Mucosa of stomach (tissue), 1 donor: ENCODE results near the gene RNLS.

Experiments
- H3K27me3 ChIP-seq: one replicate; pipeline ENCODE4 v1.7.0; 2013; ENCODE audit warnings: mild to moderate bottlenecking, low read length; ENCODE audit not compliant: control insufficient read depth, insufficient read depth
- H3K36me3 ChIP-seq: one replicate; pipeline ENCODE4 v1.7.0; 2013; ENCODE audit warnings: low read length; ENCODE audit not compliant: control insufficient read depth, insufficient read depth
- H3K4me1 ChIP-seq: one replicate; pipeline ENCODE4 v1.7.0; 2013; ENCODE audit warnings: mild to moderate bottlenecking, low read length; ENCODE audit not compliant: control insufficient read depth, insufficient read depth
- H3K4me3 ChIP-seq: one replicate; pipeline ENCODE4 v1.7.0; 2013; ENCODE audit warnings: low read length
- H3K9ac ChIP-seq: one replicate; pipeline ENCODE4 v1.7.0; 2013; ENCODE audit warnings: mild to moderate bottlenecking, low read length, moderate library complexity
- H3K9me3 ChIP-seq: one replicate; pipeline ENCODE4 v1.7.0; 2013; ENCODE audit warnings: mild to moderate bottlenecking, low read length, moderate library complexity; ENCODE audit not compliant: control insufficient read depth
- donor health status: Pancreatic carcinoma.

Gene RNLS

DNA sequence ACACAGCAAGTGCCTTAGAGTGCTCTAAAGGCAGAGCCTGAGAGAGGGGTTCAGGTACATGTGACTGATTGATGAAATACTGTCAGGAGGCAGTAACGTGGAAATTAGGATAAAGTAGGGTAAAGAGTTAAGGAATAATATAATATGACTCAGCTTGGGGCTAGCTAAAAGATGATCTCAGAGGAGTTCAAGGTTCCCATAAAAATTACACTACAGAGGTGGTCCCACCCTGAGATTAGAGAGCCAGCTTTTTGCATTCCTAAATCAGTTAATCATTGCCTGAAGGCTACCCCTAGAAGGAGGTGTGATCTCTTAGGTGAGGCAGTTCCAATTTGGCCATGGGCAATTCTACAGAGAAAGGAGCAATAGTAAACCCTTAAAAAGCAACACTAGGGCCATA is 9.3 kb upstream of the RNLS start:
- no peaks in the 10 kb centered on the region for H3K36me3 ChIP-seq
- no peaks in the 10 kb centered on the region for H3K9me3 ChIP-seq
- no peak overlapping the region for H3K4me3 ChIP-seq
- no peaks in the 10 kb centered on the region for H3K4me1 ChIP-seq
- H3K27me3 ChIP-seq = no peaks in the 10 kb centered on the region
- H3K9ac ChIP-seq = no peak overlapping the region

DNA sequence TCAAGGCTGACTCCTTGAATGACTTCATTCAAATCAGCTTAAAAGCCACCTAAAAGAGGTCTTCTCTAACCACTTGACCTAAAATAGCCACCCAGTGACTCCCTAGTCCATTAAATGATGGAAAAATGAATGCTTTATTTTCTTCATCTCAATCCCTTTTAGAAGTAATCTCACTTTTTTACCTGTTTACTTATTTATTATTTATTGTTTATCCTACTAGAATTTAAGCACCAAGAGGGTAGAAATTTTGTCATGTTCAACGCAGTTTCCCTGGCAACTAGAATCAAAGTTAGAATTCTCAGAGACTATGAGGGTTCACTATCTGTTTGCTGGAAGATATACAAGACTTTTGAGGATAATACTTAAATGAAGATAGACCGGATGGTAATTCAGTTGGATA is 3.3 kb upstream of the RNLS start, which contains the start of gene LIPJ:
Gene LIPJ (plus strand): TSS at position 301 of the 400 bp plus-strand sequence. CDS start 3,926 bp downstream, outside the sequence.
- no peak within 1 kb of the TSS for H3K9ac ChIP-seq
- H3K4me1 ChIP-seq = no peaks in the 10 kb centered on the region
- no peaks in the 10 kb centered on the region for H3K9me3 ChIP-seq
- H3K36me3 ChIP-seq = no peaks in the 10 kb centered on the region
- H3K27me3 ChIP-seq = peaks cover 3% of the 10 kb centered on the region
- no peak within 1 kb of the TSS for H3K4me3 ChIP-seq

DNA sequence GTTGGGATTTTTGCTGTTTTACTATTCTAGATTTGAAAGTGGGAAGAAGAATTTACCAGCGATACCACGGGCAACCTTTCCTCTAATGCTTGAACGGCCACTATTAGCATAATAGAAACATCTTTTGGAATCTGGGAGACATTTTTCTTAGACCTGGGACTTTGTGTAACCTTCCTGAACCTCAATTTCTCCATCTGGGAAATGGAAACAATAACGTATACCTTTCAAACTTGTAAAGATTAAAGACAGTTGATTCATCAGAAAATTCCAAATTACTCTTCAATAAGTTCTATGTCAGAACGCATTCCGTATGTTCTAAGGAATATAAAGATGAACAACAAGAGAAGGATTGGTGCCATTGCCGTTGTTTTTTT is 453 bp upstream of the RNLS start:
- no peaks in the 10 kb centered on the region for H3K36me3 ChIP-seq

DNA sequence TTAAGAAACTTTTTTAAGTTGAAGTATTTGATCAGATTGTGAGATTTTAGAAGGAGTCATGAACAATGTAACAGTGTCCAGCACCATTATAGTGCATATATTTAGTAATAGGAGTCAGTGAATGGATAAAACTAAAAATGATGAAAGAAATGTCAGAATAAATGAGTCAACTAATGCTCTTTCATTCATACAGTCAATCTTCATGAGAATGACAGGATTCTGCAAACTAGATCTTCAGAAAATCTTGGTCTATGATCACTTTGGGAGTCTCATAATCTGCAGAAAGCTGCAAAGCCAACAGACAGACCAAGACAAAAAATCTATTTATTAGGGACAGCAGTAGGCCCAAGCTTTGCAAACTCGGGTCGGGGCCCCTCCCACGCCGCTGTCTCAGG is 710 bp downstream of the RNLS start:
- Histone ChIP-seq H3K4me1 (no peaks in the 10 kb centered on the region), H3K36me3 (no peaks in the 10 kb centered on the region), H3K27me3 (peaks cover 3% of the 10 kb centered on the region), H3K4me3 (no peak overlapping the region), H3K9me3 (no peaks in the 10 kb centered on the region), H3K9ac (no peak overlapping the region)

More for the DNA sequence above, 453 bp upstream of the RNLS start:
- no peaks in the 10 kb centered on the region for H3K9me3 ChIP-seq
- peak overlapping the region; percentile 72 for H3K9ac ChIP-seq
- peaks cover 3% of the 10 kb centered on the region for H3K27me3 ChIP-seq
- H3K4me1 ChIP-seq = no peaks in the 10 kb centered on the region
- H3K4me3 ChIP-seq = no peak overlapping the region

DNA sequence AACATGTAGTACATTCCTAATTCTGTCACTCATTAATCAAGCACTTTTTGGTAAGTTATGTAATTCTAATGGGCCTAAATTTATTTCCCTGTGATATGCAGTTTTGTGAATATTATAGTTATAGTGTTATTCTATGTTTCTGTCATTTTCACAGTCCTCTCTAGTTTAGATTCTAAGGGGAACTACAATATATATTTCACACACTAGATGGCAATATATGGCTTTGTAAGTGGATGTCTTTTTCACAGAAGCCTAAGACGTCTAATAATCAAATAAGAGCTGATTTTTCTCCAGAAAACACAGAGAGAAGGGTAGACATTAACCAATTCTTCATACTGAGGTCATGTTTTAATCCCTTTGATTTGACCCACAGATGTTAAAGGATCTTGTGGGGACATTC is 18.0 kb downstream of the RNLS start:
- H3K4me1 ChIP-seq = no peaks in the 10 kb centered on the region
- H3K4me3 ChIP-seq = no peak overlapping the region
- no peaks in the 10 kb centered on the region for H3K36me3 ChIP-seq
- no peak overlapping the region for H3K9ac ChIP-seq
- H3K9me3 ChIP-seq = no peaks in the 10 kb centered on the region
- H3K27me3 ChIP-seq = no peaks in the 10 kb centered on the region

DNA sequence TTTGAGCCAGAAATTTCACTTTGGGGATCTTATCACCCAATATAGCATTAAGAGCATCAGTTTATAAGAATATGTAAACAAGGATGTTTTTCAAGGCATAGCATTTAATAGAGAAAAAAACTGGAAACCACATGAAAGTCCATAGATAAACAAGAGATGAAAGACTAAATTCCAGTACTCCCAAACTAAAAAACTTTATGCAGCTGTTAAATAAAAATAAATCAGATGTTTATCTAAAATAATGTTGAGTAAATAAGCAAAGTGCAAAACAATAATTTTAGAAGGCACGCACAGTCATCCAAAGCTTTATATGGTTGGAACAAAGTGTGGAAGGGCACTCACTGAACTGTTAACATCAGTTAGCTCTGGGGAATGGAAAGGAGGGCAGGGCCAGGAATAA is 21.0 kb downstream of the RNLS start:
- no peaks in the 10 kb centered on the region for H3K9me3 ChIP-seq

DNA sequence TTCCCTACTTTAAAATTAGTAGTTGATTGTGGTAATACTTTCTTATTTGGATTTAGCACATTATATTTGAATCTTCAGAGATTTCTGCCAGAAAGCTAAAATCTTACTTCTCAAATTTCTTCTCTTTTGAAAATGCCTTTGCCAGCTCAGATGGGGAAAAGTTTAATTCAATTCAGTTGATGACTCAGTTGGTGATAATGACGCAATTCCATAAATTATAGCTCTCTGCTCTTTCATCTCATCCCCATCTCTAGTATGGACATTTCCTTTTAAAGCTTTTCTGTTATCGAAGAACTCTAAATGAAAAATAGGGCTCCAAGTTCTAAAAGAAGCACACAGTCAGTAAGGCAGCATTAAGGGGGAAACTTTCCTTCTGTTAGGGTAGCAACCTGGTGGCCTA is 25.5 kb downstream of the RNLS start:
- Histone ChIP-seq H3K27me3 (no peaks in the 10 kb centered on the region), H3K36me3 (no peaks in the 10 kb centered on the region), H3K9me3 (no peaks in the 10 kb centered on the region), H3K9ac (no peak overlapping the region), H3K4me1 (no peaks in the 10 kb centered on the region), H3K4me3 (no peak overlapping the region)

More for the DNA sequence above, 21.0 kb downstream of the RNLS start:
- H3K4me1 ChIP-seq = no peaks in the 10 kb centered on the region
- no peak overlapping the region for H3K9ac ChIP-seq
- no peaks in the 10 kb centered on the region for H3K27me3 ChIP-seq
- H3K4me3 ChIP-seq = no peak overlapping the region
- no peaks in the 10 kb centered on the region for H3K36me3 ChIP-seq

DNA sequence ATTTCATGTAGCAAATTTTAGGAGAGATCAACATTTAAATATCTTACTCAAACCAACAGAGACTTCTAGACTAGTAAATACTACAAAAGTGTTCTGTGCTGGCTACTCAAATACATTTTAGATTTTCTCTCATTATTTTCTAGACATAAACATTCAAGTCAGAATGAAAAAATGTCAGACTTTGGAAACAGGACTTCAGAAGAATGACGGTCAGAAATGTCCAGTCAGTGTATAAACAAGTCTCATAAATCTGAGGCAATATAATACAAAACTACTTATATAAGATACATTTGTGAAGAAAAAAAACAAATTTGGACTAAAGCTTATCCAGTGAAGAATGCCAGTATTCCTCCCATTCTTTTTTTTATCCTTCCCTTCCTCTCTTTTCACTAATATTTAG is 25.9 kb downstream of the RNLS start:
- no peak overlapping the region for H3K4me3 ChIP-seq
- no peaks in the 10 kb centered on the region for H3K4me1 ChIP-seq
- no peaks in the 10 kb centered on the region for H3K36me3 ChIP-seq
- no peak overlapping the region for H3K9ac ChIP-seq
- no peaks in the 10 kb centered on the region for H3K9me3 ChIP-seq
- H3K27me3 ChIP-seq = no peaks in the 10 kb centered on the region

DNA sequence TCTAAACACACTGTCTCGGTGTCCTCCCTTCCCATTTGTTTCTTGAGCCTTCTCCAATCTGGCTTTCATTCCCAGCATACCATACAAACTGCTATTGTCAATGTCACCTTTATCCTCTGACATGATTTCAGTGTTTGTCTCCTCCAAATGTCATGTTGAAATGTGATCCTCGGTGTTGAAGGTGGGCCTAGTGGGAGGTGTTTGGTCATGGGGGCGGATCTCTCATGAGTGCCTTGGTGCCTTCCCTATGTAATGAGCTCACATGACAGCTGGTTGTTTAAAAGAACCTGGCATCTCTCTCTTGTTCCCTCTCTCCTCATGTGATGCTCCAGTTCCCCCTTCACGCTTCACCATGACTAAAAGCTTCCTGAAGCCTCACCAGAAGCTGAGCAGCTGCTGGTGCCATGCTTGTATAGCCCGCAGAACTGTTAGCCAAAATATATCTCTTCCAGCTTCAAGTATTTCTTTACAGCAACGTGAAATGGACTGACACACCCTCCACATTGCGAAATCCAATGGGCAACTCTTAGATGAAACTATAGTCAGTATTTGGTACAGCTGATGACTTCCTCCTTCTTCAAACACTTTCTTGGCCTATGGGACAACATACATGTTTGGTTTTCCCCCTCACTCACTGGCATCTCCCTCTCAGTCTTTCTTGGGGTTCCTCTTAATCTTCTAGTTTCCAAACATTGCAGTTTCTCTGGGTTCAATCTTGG is 27.8 kb downstream of the RNLS start:
- H3K4me1 ChIP-seq = no peaks in the 10 kb centered on the region
- no peaks in the 10 kb centered on the region for H3K9me3 ChIP-seq
- H3K4me3 ChIP-seq = no peak overlapping the region
- H3K27me3 ChIP-seq = no peaks in the 10 kb centered on the region
- H3K36me3 ChIP-seq = no peaks in the 10 kb centered on the region
- H3K9ac ChIP-seq = no peak overlapping the region

DNA sequence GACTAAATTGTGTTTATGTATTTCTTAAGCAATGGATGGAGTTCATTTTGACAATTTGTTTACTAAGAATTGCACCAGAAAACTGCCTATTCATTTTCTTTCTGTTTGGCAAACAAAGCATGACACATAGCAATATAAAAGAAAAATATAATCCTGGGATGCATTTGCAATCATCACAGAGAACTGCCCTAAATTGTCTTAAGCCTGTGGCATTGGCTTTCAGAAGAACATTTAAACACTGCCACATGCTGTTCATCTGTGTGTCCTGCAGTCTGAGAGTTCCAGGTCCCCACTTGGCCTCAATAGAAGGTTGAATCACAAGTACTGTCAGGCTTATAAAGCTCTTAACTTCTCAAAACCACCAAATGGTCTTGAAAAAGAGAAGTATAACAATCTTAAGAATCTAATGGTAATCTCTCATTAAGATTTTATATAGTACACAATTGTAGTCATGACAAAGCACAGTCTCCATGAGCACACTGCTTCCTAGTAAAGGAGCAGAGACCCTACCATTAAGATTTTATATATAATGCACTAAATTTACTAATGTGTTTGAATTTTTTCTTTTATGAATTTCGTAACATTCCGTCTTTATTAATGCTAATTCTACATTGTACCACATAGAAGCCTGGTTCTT is 29.9 kb downstream of the RNLS start:
- Histone ChIP-seq H3K36me3 (no peaks in the 10 kb centered on the region), H3K9me3 (no peaks in the 10 kb centered on the region), H3K4me3 (no peak overlapping the region), H3K4me1 (no peaks in the 10 kb centered on the region), H3K27me3 (no peaks in the 10 kb centered on the region), H3K9ac (no peak overlapping the region)

DNA sequence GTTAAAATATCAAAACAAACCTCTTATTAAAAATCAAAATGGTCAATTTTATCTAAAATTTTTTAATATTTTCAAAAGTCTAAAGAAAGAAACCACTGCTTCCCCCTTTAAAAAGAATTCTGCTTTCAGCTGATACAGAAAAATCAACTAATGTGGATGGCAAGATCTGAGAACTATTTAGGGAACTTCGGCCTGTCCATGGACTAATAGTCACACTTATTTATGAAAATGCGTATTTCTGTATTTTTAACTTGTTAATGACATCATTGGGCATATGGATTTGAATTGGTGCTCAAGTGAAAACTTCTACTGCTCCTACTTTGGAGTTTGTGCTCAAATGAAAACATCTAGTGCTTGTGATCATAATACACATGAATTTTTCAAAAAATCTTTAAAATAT is 31.9 kb downstream of the RNLS start:
- H3K4me1 ChIP-seq = no peaks in the 10 kb centered on the region
- H3K4me3 ChIP-seq = no peak overlapping the region
- H3K9ac ChIP-seq = no peak overlapping the region
- H3K36me3 ChIP-seq = no peaks in the 10 kb centered on the region
- no peaks in the 10 kb centered on the region for H3K27me3 ChIP-seq
- no peaks in the 10 kb centered on the region for H3K9me3 ChIP-seq

DNA sequence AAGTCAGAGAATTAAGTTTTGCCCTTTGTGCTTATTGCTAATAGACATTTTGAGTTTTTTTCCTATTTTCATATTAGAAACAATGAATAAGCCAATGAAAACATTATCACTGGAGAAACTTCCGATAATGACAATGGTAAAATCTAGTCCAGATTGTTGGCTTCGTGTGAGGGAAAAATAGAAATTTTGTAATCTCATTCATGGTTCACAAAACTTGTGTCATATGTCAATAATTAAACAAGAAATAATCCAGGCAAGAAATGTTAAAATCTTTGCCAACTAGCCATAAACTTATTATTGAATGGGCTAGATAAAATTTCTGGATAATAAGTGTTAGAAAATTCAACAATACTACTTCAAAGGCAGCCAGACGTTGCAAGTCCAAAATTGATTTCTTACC is 36.6 kb downstream of the RNLS start:
- Histone ChIP-seq H3K4me3 (no peak overlapping the region), H3K36me3 (no peaks in the 10 kb centered on the region), H3K27me3 (no peaks in the 10 kb centered on the region), H3K9ac (no peak overlapping the region), H3K9me3 (no peaks in the 10 kb centered on the region), H3K4me1 (no peaks in the 10 kb centered on the region)
